DOHH2 (cell line): ENCODE results near the gene ZNF581.

Experiments used
- H3F3A ChIP-seq: fragments of 200-600 bp; sonication (generic), shearing (Covaris generic); 2 replicates; pipeline ENCODE4 v1.6.0; 2016; ENCODE audit warnings: antibody characterized with exemption, mild to moderate bottlenecking; ENCODE audit not compliant: control insufficient read depth, insufficient read depth
- H3K27ac ChIP-seq: fragments of 200-600 bp; sonication (generic); 2 replicates; pipeline ENCODE4 v1.5.1; 2014; ENCODE audit warnings: low read depth, mild to moderate bottlenecking, low read length, moderate library complexity
- H3K27me3 ChIP-seq: fragments of 200-600 bp; sonication (generic); 2 replicates; pipeline ENCODE4 v1.6.1; 2014; ENCODE audit warnings: mild to moderate bottlenecking, low read length, mixed read lengths; ENCODE audit not compliant: control insufficient read depth
- H3K36me3 ChIP-seq: fragments of 200-600 bp; sonication (generic); 2 replicates; pipeline ENCODE4 v1.6.1; 2014; ENCODE audit warnings: mild to moderate bottlenecking, low read length, moderate library complexity, mixed read lengths; ENCODE audit not compliant: control insufficient read depth
- H3K4me1 ChIP-seq: fragments of 200-600 bp; sonication (generic); 2 replicates; pipeline ENCODE4 v1.6.1; 2014; ENCODE audit warnings: mild to moderate bottlenecking, low read length, mixed read lengths; ENCODE audit not compliant: control insufficient read depth
- H3K4me2 ChIP-seq: fragments of 200-600 bp; sonication (generic); 2 replicates; pipeline ENCODE4 v1.6.0; 2014; ENCODE audit warnings: mild to moderate bottlenecking, low read length, moderate library complexity
- H3K4me3 ChIP-seq: fragments of 200-600 bp; sonication (generic); 2 replicates; pipeline ENCODE4 v1.5.1; 2014; ENCODE audit warnings: mild to moderate bottlenecking, low read length, mixed read lengths
- H3K79me2 ChIP-seq: fragments of 200-600 bp; sonication (generic); 2 replicates; pipeline ENCODE4 v1.6.1; 2014; ENCODE audit warnings: mild to moderate bottlenecking, low read length, mixed read lengths; ENCODE audit not compliant: control insufficient read depth
- H3K9me2 ChIP-seq: fragments of 200-600 bp; sonication (generic); replicated peaks from 2 replicates; pipeline ENCODE4 v1.6.1; 2014; ENCODE audit warnings: mild to moderate bottlenecking, low read length, mixed read lengths; ENCODE audit not compliant: control insufficient read depth
- H3K9me3 ChIP-seq: fragments of 200-600 bp; sonication (generic); 2 replicates; pipeline ENCODE4 v1.6.1; 2014; ENCODE audit warnings: antibody characterized with exemption, low read length, mixed read lengths; ENCODE audit not compliant: control insufficient read depth, insufficient read depth
- H4K20me1 ChIP-seq: fragments of 200-600 bp; sonication (generic); 2 replicates; pipeline ENCODE4 v1.6.0; 2014; ENCODE audit warnings: low read depth, mild to moderate bottlenecking, antibody characterized with exemption, low read length, moderate library complexity; ENCODE audit not compliant: control insufficient read depth, insufficient read depth
- CTCF ChIP-seq: fragments of 200-600 bp; sonication (generic); IDR thresholded peaks from one replicate; pipeline ENCODE4 v1.5.1; 2014; ENCODE audit warnings: antibody characterized with exemption, mild to moderate bottlenecking, low read depth, low read length; ENCODE audit not compliant: poor library complexity, severe bottlenecking
- EZH2phosphoT487 ChIP-seq: fragments of 200-600 bp; sonication (generic); IDR thresholded peaks from 2 replicates; pipeline ENCODE4 v1.6.1; 2017; ENCODE audit warnings: borderline replicate concordance, mild to moderate bottlenecking, antibody characterized with exemption, low read length, moderate library complexity, mixed read lengths

The ZNF581 gene

DNA sequence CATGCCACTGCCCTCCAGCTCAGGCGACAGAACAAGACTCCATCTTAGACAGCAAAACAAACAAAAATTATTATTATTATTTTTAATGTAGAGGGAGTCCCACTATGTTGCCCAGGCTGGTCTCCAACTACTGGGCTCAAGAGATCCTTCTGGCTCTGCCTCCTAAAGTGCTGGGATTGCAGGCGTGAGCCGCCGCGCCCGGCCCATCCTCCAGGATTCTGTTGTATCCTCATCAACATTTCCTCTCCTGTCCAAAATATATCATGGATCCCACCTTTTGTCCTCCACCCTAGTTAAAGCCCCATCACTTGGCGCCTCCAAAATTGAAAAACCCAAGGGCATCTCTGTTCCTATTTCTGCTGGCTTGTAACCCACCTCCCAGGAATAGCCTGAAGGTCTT, 20.3 kb upstream of the ZNF581 start:
- TF ChIP-seq EZH2phosphoT487 (no peak), CTCF (no peak)
- Histone ChIP-seq H3K4me3 (no peak overlapping the region), H3K79me2 (no peaks in the 10 kb centered on the region), H3K4me1 (peaks cover 14% of the 10 kb centered on the region), H4K20me1 (peaks cover 4% of the 10 kb centered on the region; the same call in 1 of the 2 replicates), H3K27me3 (no peaks in the 10 kb centered on the region), H3K9me2 (no peaks in the 10 kb centered on the region), H3K27ac (no peak overlapping the region), H3F3A (peaks cover 11% of the 10 kb centered on the region), H3K9me3 (no peaks in the 10 kb centered on the region), H3K36me3 (no peaks in the 10 kb centered on the region), H3K4me2 (peak overlapping the region; percentile 14; the same call in 1 of the 2 replicates)

DNA sequence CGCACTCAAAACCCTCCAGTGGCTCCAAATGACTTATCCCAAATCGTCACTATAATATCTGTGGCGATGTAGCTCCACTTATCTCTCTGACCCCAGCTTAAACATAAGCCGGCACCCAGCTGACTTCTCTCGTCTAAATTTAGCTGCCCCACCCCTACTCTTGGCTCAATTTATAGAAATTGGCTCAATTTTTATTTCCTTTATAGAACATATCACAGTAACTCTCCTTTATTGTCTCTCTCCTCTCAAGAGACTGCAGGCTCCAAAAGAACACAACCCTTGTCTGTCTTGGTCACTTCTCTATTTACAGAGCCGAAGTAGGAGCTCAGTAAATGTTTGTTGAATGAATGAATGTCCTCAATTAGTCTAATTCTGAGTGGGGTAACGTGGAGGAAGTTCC, 19.9 kb upstream of the ZNF581 start:
- Histone ChIP-seq H3K4me1 (peaks cover 14% of the 10 kb centered on the region), H3K27ac (no peak overlapping the region), H3K79me2 (no peaks in the 10 kb centered on the region), H3K9me3 (no peaks in the 10 kb centered on the region), H3K4me2 (peak overlapping the region; percentile 14; the same call in 1 of the 2 replicates), H3K9me2 (no peaks in the 10 kb centered on the region), H4K20me1 (peaks cover 4% of the 10 kb centered on the region; the same call in 1 of the 2 replicates), H3K4me3 (peak overlapping the region; percentile 33), H3K27me3 (no peaks in the 10 kb centered on the region), H3K36me3 (no peaks in the 10 kb centered on the region), H3F3A (peaks cover 11% of the 10 kb centered on the region)
- TF ChIP-seq EZH2phosphoT487 (no peak), CTCF (no peak)

- Histone ChIP-seq H3K27me3 (no peaks in the 10 kb centered on the region), H3K9me2 (no peaks in the 10 kb centered on the region)
These were observed 19.1 kb upstream of the ZNF581 start, which contains the start of gene ZNF784 for GRCh38 chr19:55624109-55625003. TSS of gene ZNF784 (minus strand) at chr19:55624566. CDS start at chr19:55624561, 5 bp downstream.

More at GRCh38 chr19:55624109-55625003, 19.1 kb upstream of the ZNF581 start, which contains the start of gene ZNF784:
- H4K20me1 ChIP-seq: peaks cover 4% of the 10 kb centered on the region; the same call in 1 of the 2 replicates
- H3F3A ChIP-seq: peaks cover 9% of the 10 kb centered on the region
- no peaks in the 10 kb centered on the region for H3K79me2 ChIP-seq
- peak within 1 kb of the TSS; percentile 64 for H3K27ac ChIP-seq
- no peaks in the 10 kb centered on the region for H3K36me3 ChIP-seq
- TF ChIP-seq EZH2phosphoT487: no peak
- TF ChIP-seq CTCF: no peak
- peak within 1 kb of the TSS; percentile 76 for H3K4me2 ChIP-seq
- peak within 1 kb of the TSS; percentile 72 for H3K4me3 ChIP-seq
- no peaks in the 10 kb centered on the region for H3K9me3 ChIP-seq
- H3K4me1 ChIP-seq: peaks cover 19% of the 10 kb centered on the region
